GM10266 (cell line): ENCODE results near the gene MYO3B.

ENCODE experiments used
- DNase-seq: peaks from one replicate; pipeline ENCODE4 v3.0.0; 2012; ENCODE audit errors: extremely low spot score
- CTCF ChIP-seq: IDR thresholded peaks from 2 replicates; pipeline ENCODE4 v1.5.1; 2012; ENCODE audit warnings: mild to moderate bottlenecking, low read depth; ENCODE audit not compliant: control insufficient read depth, insufficient read depth; ENCODE audit errors: missing control alignments

The MYO3B gene

GRCh38 chr2:170176212-170176611, 1.7 kb upstream of the MYO3B start:
- TF ChIP-seq CTCF = no peak
- no peak for DNase-seq

- TF ChIP-seq CTCF = no peak
Measured at GRCh38 chr2:170180031-170180566, 2.2 kb downstream of the MYO3B start.

GRCh38 chr2:170181602-170182001, 3.7 kb downstream of the MYO3B start:
- TF ChIP-seq CTCF = no peak

More at GRCh38 chr2:170180031-170180566, 2.2 kb downstream of the MYO3B start:
- DNase-seq = no peak

GRCh38 chr2:170185319-170185718, 7.4 kb downstream of the MYO3B start:
- DNase-seq = no peak
- TF ChIP-seq CTCF = no peak

More at GRCh38 chr2:170181602-170182001, 3.7 kb downstream of the MYO3B start:
- no peak for DNase-seq

GRCh38 chr2:170189757-170190156, 11.8 kb downstream of the MYO3B start:
- no peak for TF ChIP-seq CTCF
- no peak for DNase-seq

GRCh38 chr2:170190172-170190571, 12.2 kb downstream of the MYO3B start:
- no peak for DNase-seq
- TF ChIP-seq CTCF = no peak

- TF ChIP-seq CTCF = no peak
Measured at GRCh38 chr2:170191166-170191866, 13.4 kb downstream of the MYO3B start.

More at GRCh38 chr2:170191166-170191866, 13.4 kb downstream of the MYO3B start:
- no peak for DNase-seq
